Measurements from ENCODE around the gene TLL2. TPM values are rescaled to one million over a fixed set of nuclear protein-coding genes. Genes with fewer than 3 reads are reported as not detected.
A peak's percentile ranks its signal among the peaks of the same experiment; 100 is the strongest.

TLL2 gene
- total RNA-seq, 1 experiment from 2014 or later: 0.64 TPM

GRCh38 chr10:96507044-96507443 is 6.7 kb downstream of the TLL2 start:
- DNase-seq (ENCODE audit: low spot score): no peak

- no peak for DNase-seq (ENCODE audit: low spot score)
Observed at GRCh38 chr10:96505150-96506136, 8.3 kb downstream of the TLL2 start.

GRCh38 chr10:96502561-96503282 is 11.0 kb downstream of the TLL2 start:
- no peak for DNase-seq (ENCODE audit: low spot score)

GRCh38 chr10:96501985-96502384 is 11.7 kb downstream of the TLL2 start:
- DNase-seq (ENCODE audit: low spot score): peak; percentile 20

- DNase-seq (ENCODE audit: low spot score): no peak
Observed at GRCh38 chr10:96500519-96500918, 13.2 kb downstream of the TLL2 start.

- DNase-seq (ENCODE audit: low spot score): no peak
Observed at GRCh38 chr10:96500050-96500449, 13.7 kb downstream of the TLL2 start.

GRCh38 chr10:96497391-96497790 is 16.3 kb downstream of the TLL2 start:
- DNase-seq (ENCODE audit: low spot score): no peak

- no peak for DNase-seq (ENCODE audit: low spot score)
Observed at GRCh38 chr10:96496281-96496925, 17.3 kb downstream of the TLL2 start.

- DNase-seq (ENCODE audit: low spot score): no peak
Observed at GRCh38 chr10:96495544-96495943, 18.2 kb downstream of the TLL2 start.

GRCh38 chr10:96494694-96495093 is 19.0 kb downstream of the TLL2 start:
- no peak for DNase-seq (ENCODE audit: low spot score)

GRCh38 chr10:96493871-96494525 is 19.7 kb downstream of the TLL2 start:
- DNase-seq (ENCODE audit: low spot score): no peak

GRCh38 chr10:96493254-96493653 is 20.5 kb downstream of the TLL2 start:
- DNase-seq (ENCODE audit: low spot score): no peak

- DNase-seq (ENCODE audit: low spot score): no peak
Observed at GRCh38 chr10:96491303-96491702, 22.4 kb downstream of the TLL2 start.

- no peak for DNase-seq (ENCODE audit: low spot score)
Observed at GRCh38 chr10:96488161-96488935, 25.4 kb downstream of the TLL2 start.

- DNase-seq (ENCODE audit: low spot score): no peak
Observed at GRCh38 chr10:96482815-96483588, 30.7 kb downstream of the TLL2 start.

- peak; percentile 47 for DNase-seq (ENCODE audit: low spot score)
Observed at GRCh38 chr10:96478355-96478754, 35.4 kb downstream of the TLL2 start.

- DNase-seq (ENCODE audit: low spot score): no peak
Observed at GRCh38 chr10:96473866-96474265, 39.9 kb downstream of the TLL2 start.

GRCh38 chr10:96470116-96470743 is 43.5 kb downstream of the TLL2 start:
- peak; percentile 32 for DNase-seq (ENCODE audit: low spot score)

- DNase-seq (ENCODE audit: low spot score): no peak
Observed at GRCh38 chr10:96468845-96469244, 44.9 kb downstream of the TLL2 start.

GRCh38 chr10:96465599-96465998 is 48.1 kb downstream of the TLL2 start:
- no peak for DNase-seq (ENCODE audit: low spot score)
